Measurements from ENCODE around the gene CDK16.
"Not testable (repeated sequence)": the region's sequence is repeated elsewhere in the genome, so short reads cannot be mapped to it uniquely, and the experiment has no call there.

CDK16 gene

DNA sequence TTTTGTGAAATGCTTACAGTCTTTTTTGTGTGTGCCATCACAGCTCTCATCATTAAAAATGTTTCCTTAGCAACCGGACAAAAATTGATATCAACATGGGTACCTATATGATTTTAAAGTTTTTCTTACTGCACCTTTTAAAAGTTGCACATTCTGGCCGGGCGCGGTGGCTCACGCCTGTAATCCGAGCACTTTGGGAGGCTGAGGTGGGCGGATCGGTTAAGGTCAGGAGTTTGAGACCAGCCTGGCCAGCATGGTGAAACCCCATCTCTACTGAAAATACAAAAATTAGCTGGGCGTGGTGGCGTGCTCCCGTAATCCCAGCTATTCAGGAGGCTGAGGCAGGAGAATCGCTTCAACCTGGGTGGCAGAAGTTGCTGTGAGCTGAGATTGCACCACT is 39.1 kb downstream of the CDK16 start:
- DNase-seq: not testable (repeated sequence)

DNA sequence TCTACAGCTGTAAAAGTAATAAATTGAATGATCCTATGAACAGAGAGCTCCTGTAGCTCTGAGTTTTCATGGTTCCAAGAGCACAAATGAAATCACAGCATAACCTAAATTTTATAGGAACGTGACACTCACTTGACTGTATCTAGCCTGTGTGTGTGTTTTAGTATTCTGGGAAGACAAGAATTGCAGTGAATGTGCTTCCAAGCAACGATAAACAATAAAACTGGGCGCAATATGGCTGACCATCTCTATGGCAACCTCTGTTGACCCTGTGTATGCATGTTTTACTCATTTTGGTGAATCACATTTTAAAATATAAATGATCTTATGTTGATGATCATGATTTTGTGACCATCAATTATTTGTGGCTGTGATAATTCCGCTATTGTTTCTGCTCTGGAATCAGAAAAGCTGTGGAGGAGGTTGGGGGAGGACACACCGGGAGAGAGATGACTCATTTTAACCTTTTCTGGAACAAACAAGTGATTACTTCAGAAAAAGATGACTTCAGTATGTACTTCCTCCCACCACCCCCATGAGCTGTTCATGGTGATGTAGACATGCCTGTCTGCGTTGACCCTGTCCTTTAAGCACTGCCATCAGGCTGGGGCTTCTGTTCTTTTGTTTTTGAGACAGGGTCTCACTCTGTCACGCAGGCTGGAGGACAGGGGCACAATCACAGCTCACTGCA is 46.1 kb downstream of the CDK16 start:
- DNase-seq: no peak

DNA sequence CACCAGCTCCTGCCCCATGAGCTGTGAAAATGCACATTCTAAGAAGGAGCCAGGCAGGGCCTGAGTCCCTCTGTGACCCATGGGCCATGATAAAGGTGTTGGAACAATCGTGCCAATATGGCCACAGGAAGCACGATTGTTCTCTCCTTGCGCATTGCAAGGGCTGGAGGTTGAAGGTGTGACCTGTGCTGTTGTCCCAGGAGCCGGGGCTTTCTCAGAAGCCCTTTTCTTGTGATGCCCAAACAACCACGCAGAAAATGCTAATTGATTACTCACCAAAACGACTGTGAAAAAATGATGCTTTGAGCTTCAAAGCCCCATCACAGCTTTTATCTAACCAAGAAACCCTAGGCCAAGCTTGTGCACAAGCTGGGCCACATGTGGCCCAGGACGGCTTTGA is 48.2 kb downstream of the CDK16 start:
- DNase-seq: no peak

DNA sequence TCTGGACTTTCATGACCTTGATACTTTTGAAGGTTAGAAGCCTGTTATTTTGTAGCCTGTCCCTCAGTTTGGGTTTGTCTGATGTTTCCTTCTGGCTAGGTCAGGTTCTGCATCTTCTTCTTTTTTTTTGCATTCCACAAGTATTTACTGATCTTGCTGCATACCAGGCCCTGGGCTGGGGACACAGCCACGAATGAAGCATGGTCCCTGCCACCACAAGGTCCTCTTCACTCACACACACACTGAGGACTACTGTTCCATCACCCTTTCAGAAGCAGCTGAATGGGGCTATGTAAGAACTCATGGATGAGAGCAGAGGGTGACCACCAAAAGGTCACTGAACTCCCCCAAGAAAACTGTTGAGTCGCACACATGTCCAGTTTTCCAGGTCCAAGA is 53.5 kb downstream of the CDK16 start:
- DNase-seq: no peak

DNA sequence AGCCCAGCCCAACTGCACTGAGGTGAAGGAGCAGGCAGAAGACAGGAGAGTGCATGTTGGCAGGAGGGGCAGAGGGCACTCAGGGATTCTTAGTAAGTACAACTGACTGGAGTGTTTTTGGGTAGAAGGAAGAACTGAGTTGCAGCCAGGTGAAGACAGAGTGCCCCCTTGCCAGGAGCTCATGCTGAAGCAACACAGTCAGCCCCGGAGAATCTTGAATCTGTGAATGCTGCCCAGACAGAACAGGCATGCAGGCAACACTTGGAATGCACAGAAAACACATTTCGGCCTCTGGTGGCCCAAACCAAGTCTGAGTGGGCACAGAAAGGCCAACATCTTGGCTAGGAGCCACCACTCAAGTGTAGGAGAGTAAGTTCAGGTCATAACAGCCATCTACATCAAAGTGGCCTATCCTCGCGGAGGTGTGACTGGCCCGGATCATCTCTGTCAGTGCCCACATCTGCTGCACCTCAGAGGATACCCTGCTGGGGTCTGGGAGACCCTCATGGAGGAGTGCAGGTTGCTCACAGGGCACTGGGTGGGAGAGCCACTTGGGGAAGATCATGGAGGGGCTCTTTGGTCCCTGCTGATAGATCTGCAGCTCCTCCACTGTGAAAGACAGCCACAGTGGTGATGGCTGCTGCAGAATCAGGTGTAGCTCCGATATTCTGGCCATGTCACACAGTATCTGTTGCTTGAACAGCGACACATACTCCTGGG is 54.7 kb downstream of the CDK16 start:
- DNase-seq: no peak

DNA sequence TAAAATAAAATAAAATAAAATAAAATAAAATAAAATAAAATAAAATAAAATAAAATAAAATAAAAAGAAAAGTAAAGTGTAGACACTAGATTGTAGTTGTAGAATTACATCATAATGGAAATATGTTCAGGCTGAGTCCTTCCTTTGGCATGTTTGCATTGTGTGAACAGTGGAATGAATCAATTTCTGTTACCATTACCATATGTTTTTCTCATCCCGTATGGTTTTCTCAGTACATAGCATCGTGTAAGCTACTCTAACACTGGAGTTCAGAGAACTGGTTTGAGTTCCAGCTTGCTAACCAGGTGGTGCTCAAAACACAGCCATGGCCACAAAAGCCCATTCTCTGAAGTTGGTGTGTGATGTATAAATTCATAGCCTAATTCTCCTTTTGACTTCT is 60.2 kb downstream of the CDK16 start:
- DNase-seq: no peak

Measured in NCI-H2171 (cell line).